WERI-Rb-1 (cell line): ENCODE results near the gene RAB30.

Experiments
- DNase-seq: peaks from one replicate; pipeline ENCODE4 v3.0.0-alpha.2; 2020
- H3K27ac ChIP-seq: fragments of 250-450 bp; sonication (Bioruptor Pico); 2 replicates; pipeline ENCODE4 v1.5.1; 2020; ENCODE audit warnings: mild to moderate bottlenecking, moderate library complexity
- H3K27me3 ChIP-seq: fragments of 250-450 bp; sonication (Bioruptor Pico); 2 replicates; pipeline ENCODE4 v1.5.1; 2021; ENCODE audit warnings: mild to moderate bottlenecking, low read depth, moderate library complexity; ENCODE audit not compliant: insufficient read depth, severe bottlenecking
- H3K36me3 ChIP-seq: fragments of 250-450 bp; sonication (Bioruptor Pico); 2 replicates; pipeline ENCODE4 v1.5.1; 2020; ENCODE audit warnings: mild to moderate bottlenecking, moderate library complexity
- H3K4me3 ChIP-seq: 2 replicates; pipeline ENCODE4 v1.5.1; 2011; ENCODE audit warnings: low read depth, mild to moderate bottlenecking, control low read depth, low read length
- H3K9me3 ChIP-seq: fragments of 250-450 bp; sonication (Bioruptor Pico); 2 replicates; pipeline ENCODE4 v1.5.1; 2021; ENCODE audit warnings: mild to moderate bottlenecking, moderate library complexity; ENCODE audit not compliant: severe bottlenecking
- TF ChIP-seq, protein P1 (sequence below): IDR thresholded peaks from 2 replicates; pipeline ENCODE4 v1.5.1; 2011; ENCODE audit warnings: low read depth, mild to moderate bottlenecking, control low read depth, inconsistent platforms, low read length

RAB30 gene

DNA sequence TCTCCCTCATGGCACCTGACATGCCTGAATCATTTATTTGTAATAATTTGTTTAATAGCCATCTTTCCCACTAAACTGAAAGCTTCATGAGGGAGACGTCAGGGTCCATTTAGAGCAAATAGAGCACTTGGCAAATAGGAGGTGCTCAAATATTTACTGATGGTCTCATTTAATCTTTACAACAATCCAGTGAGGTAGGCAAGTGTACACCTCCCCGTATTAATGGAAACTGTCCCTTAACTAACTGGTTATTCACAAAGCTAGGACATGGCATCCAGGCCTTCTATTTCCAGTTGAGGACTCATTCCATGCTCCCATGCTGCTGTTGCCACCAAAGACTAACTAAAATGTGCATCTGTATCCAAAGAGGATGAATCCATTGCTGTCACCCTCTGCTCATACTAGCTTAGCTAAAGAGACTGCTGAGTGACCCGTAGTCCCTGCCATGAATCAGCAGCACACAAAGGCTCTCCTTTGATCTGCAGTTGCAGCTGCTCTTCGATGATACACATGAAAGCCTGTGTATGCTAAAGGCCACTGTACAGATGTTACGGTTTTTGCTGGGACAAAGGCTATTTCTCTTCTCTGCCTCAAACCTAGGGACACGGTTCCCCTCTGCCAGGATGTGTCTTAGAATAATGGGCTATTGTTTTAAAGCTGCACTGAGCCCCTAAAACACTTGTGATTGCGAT, 82.6 kb downstream of the RAB30 start:
- Histone ChIP-seq H3K4me3 (no peak overlapping the region), H3K9me3 (no peaks in the 10 kb centered on the region), H3K27ac (no peak overlapping the region), H3K27me3 (no peaks in the 10 kb centered on the region), H3K36me3 (peaks cover 7% of the 10 kb centered on the region)
- TF ChIP-seq, protein P1, sequence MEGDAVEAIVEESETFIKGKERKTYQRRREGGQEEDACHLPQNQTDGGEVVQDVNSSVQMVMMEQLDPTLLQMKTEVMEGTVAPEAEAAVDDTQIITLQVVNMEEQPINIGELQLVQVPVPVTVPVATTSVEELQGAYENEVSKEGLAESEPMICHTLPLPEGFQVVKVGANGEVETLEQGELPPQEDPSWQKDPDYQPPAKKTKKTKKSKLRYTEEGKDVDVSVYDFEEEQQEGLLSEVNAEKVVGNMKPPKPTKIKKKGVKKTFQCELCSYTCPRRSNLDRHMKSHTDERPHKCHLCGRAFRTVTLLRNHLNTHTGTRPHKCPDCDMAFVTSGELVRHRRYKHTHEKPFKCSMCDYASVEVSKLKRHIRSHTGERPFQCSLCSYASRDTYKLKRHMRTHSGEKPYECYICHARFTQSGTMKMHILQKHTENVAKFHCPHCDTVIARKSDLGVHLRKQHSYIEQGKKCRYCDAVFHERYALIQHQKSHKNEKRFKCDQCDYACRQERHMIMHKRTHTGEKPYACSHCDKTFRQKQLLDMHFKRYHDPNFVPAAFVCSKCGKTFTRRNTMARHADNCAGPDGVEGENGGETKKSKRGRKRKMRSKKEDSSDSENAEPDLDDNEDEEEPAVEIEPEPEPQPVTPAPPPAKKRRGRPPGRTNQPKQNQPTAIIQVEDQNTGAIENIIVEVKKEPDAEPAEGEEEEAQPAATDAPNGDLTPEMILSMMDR: no peak
- DNase-seq: no peak

DNA sequence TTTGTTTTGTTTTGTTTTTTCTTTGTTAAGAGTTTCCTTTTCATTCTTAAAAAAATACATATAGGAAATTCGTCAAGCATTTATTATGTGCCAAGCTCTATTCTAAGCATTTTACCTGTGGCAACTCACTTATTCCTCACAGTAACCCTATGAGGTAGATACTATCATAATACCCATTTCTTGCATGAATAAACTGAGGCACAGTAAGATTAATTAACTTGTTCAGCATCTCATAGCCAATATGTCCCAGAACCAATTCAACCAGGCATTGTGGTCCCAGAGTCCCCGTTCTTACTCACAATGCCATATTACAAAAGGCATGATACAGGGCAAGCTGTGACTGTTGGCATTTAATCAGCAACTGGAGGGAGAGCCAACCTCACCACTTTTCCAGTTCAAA, 83.7 kb downstream of the RAB30 start:
- Histone ChIP-seq H3K36me3 (peaks cover 7% of the 10 kb centered on the region), H3K4me3 (no peak overlapping the region), H3K27me3 (no peaks in the 10 kb centered on the region), H3K27ac (no peak overlapping the region), H3K9me3 (no peaks in the 10 kb centered on the region)
- no peak for DNase-seq
- TF ChIP-seq, protein P1: no peak

DNA sequence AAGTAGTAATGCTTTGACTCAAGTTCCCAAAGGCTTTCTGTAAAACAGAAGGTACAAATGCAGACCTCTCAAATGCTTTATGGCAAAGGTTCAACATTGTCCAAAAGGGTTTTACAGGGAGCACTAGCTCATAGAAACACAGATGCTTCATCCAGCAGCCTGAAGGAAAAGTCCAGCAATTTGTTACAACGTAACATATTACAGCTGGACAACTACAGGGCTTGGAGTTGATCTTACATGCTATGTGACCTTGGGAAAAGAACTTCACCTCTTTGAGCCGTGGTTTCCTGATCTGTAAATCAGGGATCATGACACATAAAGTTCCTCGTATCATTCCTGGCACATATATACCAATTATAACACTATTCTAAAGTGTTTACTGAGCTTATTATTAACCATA, 85.3 kb downstream of the RAB30 start:
- peaks cover 12% of the 10 kb centered on the region for H3K36me3 ChIP-seq
- H3K27me3 ChIP-seq: no peaks in the 10 kb centered on the region
- TF ChIP-seq, protein P1: no peak
- no peak overlapping the region for H3K4me3 ChIP-seq
- H3K27ac ChIP-seq: no peak overlapping the region
- H3K9me3 ChIP-seq: no peaks in the 10 kb centered on the region
- DNase-seq: no peak

DNA sequence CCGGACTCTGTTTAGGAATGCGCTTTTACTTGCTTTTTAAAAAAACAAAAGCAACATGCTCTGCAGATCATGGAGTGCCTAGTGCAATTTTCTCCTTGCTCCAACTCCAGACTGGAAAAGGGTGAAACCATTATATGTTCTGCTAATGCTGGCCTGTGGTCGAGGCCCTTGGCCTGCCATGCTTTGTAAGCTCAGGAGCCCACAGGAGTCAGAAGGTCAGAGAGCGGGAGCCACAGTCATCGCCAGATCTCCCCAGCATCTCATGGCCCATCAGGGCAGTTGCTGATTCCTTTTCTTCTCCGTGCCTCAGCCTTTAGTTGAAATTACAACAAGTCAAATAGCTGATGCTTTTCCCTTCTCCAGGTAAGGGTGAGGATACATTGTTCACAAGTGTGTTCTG, 89.8 kb downstream of the RAB30 start:
- Histone ChIP-seq H3K27me3 (no peaks in the 10 kb centered on the region), H3K4me3 (no peak overlapping the region), H3K9me3 (no peaks in the 10 kb centered on the region), H3K27ac (no peak overlapping the region), H3K36me3 (peaks cover 15% of the 10 kb centered on the region)
- no peak for DNase-seq
- TF ChIP-seq, protein P1: no peak

DNA sequence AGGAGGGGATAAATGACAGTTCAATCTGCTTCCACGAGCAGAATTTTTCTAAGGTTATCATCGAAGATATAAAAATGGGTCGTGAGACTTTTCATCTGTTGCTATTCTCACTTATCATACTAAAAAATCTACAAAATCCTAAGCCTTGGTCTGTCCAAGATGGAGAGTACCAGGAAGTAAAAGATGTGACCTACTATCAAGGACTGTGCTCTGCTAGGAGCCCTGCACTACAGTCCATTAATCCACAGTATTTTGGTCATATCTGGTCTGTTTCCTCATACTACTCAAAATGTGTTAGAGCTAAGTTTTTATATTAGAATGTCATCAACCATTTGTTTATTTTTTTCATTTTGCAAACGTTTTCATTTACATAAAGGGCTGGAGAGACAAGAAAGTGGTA, 90.8 kb downstream of the RAB30 start:
- no peak for DNase-seq
- H3K4me3 ChIP-seq: no peak overlapping the region
- no peaks in the 10 kb centered on the region for H3K27me3 ChIP-seq
- H3K36me3 ChIP-seq: peaks cover 11% of the 10 kb centered on the region; the same call in 1 of the 2 replicates
- no peak overlapping the region for H3K27ac ChIP-seq
- TF ChIP-seq, protein P1: no peak
- H3K9me3 ChIP-seq: no peaks in the 10 kb centered on the region

DNA sequence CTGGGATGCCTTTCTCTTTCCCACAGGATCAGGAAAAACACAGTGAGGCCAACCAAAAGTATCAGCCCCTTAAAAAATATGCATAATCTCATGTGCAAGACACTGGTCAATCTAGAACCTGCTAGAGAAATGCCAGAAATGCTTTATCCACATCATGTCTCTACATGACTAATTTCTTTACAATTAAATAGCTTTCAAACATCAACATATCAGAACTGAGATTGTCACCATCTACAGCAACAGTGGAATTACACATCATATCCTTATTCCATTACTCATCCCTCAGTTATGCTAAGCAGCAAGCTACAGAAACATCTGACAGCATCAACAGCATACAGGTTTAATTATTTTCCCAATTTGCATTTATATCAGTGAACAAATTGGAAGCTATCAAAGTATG, 91.4 kb downstream of the RAB30 start:
- Histone ChIP-seq H3K27ac (no peak overlapping the region), H3K36me3 (peaks cover 11% of the 10 kb centered on the region; the same call in 1 of the 2 replicates), H3K9me3 (no peaks in the 10 kb centered on the region), H3K27me3 (no peaks in the 10 kb centered on the region), H3K4me3 (no peak overlapping the region)
- TF ChIP-seq, protein P1: no peak
- no peak for DNase-seq
